ENCODE results near the gene COBLL1. TPM values are rescaled to one million over a fixed set of nuclear protein-coding genes. Genes with fewer than 3 reads are reported as not detected.

The COBLL1 gene, protein sequence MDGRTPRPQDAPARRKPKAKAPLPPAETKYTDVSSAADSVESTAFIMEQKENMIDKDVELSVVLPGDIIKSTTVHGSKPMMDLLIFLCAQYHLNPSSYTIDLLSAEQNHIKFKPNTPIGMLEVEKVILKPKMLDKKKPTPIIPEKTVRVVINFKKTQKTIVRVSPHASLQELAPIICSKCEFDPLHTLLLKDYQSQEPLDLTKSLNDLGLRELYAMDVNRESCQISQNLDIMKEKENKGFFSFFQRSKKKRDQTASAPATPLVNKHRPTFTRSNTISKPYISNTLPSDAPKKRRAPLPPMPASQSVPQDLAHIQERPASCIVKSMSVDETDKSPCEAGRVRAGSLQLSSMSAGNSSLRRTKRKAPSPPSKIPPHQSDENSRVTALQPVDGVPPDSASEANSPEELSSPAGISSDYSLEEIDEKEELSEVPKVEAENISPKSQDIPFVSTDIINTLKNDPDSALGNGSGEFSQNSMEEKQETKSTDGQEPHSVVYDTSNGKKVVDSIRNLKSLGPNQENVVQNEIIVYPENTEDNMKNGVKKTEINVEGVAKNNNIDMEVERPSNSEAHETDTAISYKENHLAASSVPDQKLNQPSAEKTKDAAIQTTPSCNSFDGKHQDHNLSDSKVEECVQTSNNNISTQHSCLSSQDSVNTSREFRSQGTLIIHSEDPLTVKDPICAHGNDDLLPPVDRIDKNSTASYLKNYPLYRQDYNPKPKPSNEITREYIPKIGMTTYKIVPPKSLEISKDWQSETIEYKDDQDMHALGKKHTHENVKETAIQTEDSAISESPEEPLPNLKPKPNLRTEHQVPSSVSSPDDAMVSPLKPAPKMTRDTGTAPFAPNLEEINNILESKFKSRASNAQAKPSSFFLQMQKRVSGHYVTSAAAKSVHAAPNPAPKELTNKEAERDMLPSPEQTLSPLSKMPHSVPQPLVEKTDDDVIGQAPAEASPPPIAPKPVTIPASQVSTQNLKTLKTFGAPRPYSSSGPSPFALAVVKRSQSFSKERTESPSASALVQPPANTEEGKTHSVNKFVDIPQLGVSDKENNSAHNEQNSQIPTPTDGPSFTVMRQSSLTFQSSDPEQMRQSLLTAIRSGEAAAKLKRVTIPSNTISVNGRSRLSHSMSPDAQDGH
- 98.5 to 110 TPM (median 109 TPM) in 3 replicates for total RNA-seq

DNA sequence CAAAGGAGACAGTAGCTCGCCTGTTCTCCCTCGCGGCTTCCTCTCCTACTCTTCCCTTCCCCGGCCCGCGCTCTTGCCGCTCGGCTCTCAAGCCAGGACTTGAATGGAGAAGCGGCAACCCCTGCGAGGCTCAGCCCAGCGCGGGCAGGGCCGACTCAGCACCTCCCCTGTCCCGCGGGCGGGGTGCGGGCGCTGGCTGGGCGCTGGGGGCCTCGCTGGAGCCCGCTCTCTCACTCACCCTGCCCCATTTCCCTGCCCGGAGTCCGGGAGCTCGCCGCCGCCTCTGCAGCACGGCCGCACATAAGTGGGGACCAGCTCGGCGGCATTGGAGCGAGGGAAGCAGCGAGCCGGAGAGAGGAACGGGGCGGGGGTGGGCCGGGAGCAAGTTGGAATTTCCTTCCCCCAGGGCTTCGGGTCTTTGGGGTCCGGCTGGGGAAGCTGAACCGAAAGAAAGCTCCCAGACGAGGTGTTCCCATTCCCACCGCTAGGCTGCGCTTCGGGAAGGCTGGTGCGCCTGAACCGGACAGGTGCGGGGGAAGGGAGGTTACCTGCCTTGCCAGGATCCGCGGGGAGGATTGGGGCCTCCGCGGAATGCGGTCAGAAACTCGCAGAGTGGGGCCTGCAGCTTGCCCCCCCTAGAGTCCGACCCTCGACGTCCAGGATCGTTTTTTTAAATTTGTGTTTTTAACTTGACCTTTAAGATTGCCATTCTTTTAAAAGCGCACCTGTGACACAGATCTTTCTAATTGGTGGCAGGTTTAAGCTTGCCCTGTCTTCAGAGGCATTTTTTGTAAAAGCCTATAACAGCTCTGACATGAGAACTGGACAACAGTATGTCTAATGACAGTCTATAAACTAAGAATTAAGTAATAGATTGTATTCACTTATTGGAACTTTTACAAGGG is at the start of gene COBLL1:
TSS of gene COBLL1 (minus strand) at position 105 of the 905 bp plus-strand sequence. CDS start 627 bp downstream, outside the sequence.
- Mint-ChIP-seq H3K4me1 (peaks cover 62% of the 10 kb centered on the region), H3K36me3 (no peaks in the 10 kb centered on the region), H3K9me3 (no peaks in the 10 kb centered on the region), H3K27me3 (ENCODE audit: low read depth) (peaks cover 11% of the 10 kb centered on the region), H3K27ac (peak within 1 kb of the TSS; percentile 96), H3K4me3 (peak within 1 kb of the TSS; percentile 97)
- TF ChIP-seq, protein P1, sequence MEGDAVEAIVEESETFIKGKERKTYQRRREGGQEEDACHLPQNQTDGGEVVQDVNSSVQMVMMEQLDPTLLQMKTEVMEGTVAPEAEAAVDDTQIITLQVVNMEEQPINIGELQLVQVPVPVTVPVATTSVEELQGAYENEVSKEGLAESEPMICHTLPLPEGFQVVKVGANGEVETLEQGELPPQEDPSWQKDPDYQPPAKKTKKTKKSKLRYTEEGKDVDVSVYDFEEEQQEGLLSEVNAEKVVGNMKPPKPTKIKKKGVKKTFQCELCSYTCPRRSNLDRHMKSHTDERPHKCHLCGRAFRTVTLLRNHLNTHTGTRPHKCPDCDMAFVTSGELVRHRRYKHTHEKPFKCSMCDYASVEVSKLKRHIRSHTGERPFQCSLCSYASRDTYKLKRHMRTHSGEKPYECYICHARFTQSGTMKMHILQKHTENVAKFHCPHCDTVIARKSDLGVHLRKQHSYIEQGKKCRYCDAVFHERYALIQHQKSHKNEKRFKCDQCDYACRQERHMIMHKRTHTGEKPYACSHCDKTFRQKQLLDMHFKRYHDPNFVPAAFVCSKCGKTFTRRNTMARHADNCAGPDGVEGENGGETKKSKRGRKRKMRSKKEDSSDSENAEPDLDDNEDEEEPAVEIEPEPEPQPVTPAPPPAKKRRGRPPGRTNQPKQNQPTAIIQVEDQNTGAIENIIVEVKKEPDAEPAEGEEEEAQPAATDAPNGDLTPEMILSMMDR (IDR thresholded peaks at IDR 0.05; ENCODE audit: unreplicated experiment): peak; percentile 95
- peak; percentile 71 to 90 for DNase-seq (ENCODE audit: low spot score in 2 of 2, unreplicated experiment in 2 of 2)

DNA sequence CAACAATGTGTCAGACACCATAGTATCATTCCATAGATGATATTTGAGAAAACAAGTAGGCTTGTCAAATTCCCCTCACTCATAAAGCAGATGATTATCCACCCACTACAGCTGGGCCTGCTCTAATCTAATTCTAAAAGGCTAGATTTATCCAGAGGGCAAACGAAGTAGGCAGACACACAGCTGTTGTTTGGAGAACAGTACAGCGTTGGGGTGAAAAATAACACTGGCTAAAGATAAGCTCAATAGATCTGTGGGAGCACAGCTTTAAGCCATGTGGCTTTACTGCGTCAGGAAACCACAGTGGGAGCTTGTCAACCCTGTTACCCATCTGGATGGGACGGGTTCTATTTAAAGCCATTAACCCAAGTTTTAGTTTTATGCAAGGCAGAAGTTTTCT is 48.9 kb upstream of the COBLL1 start:
- peaks cover 37% of the 10 kb centered on the region for H3K4me1 Mint-ChIP-seq
- peak overlapping the region; percentile 59 for H3K27ac Mint-ChIP-seq
- no peak overlapping the region for H3K4me3 Mint-ChIP-seq
- no peaks in the 10 kb centered on the region for H3K36me3 Mint-ChIP-seq
- TF ChIP-seq, protein P1 (IDR thresholded peaks at IDR 0.05; ENCODE audit: unreplicated experiment): no peak
- no peak for DNase-seq (ENCODE audit: low spot score in 2 of 2, unreplicated experiment in 2 of 2)
- no peaks in the 10 kb centered on the region for H3K27me3 Mint-ChIP-seq (ENCODE audit: low read depth)
- H3K9me3 Mint-ChIP-seq: no peaks in the 10 kb centered on the region

- H3K4me1 Mint-ChIP-seq: peaks cover 33% of the 10 kb centered on the region
- H3K36me3 Mint-ChIP-seq: no peaks in the 10 kb centered on the region
- no peak for DNase-seq (ENCODE audit: low spot score in 2 of 2, unreplicated experiment in 2 of 2)
- TF ChIP-seq, protein P1 (IDR thresholded peaks at IDR 0.05; ENCODE audit: unreplicated experiment): no peak
- no peaks in the 10 kb centered on the region for H3K9me3 Mint-ChIP-seq
- H3K27me3 Mint-ChIP-seq (ENCODE audit: low read depth): no peaks in the 10 kb centered on the region
- no peak overlapping the region for H3K4me3 Mint-ChIP-seq
- no peak overlapping the region for H3K27ac Mint-ChIP-seq
Observed at GRCh38 chr2:164888592-164888991, 47.0 kb upstream of the COBLL1 start.

- TF ChIP-seq, protein P1 (IDR thresholded peaks at IDR 0.05; ENCODE audit: unreplicated experiment): no peak
- Mint-ChIP-seq H3K36me3 (no peaks in the 10 kb centered on the region), H3K9me3 (peaks cover 5% of the 10 kb centered on the region), H3K27me3 (ENCODE audit: low read depth) (no peaks in the 10 kb centered on the region), H3K4me3 (no peak overlapping the region), H3K4me1 (peaks cover 24% of the 10 kb centered on the region), H3K27ac (no peak overlapping the region)
- DNase-seq (ENCODE audit: low spot score in 2 of 2, unreplicated experiment in 2 of 2): no peak
Observed at GRCh38 chr2:164887434-164888144, 46.0 kb upstream of the COBLL1 start.
